ENCODE results near the gene JSRP1.

JSRP1 gene

DNA sequence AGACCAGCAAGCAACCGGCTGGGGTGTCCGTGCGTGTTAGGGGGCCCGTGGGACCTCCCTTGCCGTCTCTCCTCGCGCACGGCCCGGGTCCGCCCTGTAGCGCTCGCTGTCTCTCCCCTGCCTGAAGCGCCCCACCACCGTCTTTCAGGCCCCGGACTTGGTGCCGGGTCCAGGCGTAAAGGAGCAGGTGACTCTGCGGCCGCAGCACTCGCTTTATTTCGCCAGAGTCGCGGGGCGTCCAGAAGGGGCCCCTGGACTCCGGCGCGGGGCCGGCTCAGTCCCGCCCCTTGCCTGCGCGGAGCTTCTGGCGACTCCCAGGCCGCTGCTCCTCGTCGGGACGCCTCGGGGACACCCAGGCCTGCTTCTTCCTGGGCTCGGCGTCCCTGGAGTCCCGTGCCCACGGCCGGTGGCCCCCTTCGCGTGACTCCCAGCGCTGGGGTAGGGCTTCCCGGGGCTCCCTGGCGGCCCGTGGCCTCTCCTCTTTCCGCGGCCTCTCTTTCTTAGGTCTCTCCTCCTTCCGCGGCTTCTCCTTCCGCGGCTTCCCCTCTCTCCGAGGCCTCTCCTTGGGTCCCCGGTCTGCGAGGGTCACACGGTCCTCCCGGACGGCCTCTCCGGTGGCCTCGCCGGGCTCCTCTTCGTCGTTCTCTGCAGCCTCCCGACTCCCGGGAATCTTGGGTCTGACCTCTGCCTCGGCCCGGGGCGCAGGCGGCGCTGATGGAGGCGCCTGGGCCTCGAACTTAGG, 4.0 kb downstream of the JSRP1 start:
- no peak for DNase-seq (ENCODE audit: insufficient read length, low spot score)
- TF ChIP-seq POU2F2 (IDR thresholded peaks at IDR 0.05; ENCODE audit: low read depth, low read length), result no peak
- TF ChIP-seq POLR2AphosphoS5 (IDR thresholded peaks at IDR 0.05; ENCODE audit: low read depth, low read length), result no peak
- TF ChIP-seq POLR2A (IDR thresholded peaks at IDR 0.05; ENCODE audit: low read depth, low read length), result no peak
- FAIRE-seq, result peak; percentile 31

DNA sequence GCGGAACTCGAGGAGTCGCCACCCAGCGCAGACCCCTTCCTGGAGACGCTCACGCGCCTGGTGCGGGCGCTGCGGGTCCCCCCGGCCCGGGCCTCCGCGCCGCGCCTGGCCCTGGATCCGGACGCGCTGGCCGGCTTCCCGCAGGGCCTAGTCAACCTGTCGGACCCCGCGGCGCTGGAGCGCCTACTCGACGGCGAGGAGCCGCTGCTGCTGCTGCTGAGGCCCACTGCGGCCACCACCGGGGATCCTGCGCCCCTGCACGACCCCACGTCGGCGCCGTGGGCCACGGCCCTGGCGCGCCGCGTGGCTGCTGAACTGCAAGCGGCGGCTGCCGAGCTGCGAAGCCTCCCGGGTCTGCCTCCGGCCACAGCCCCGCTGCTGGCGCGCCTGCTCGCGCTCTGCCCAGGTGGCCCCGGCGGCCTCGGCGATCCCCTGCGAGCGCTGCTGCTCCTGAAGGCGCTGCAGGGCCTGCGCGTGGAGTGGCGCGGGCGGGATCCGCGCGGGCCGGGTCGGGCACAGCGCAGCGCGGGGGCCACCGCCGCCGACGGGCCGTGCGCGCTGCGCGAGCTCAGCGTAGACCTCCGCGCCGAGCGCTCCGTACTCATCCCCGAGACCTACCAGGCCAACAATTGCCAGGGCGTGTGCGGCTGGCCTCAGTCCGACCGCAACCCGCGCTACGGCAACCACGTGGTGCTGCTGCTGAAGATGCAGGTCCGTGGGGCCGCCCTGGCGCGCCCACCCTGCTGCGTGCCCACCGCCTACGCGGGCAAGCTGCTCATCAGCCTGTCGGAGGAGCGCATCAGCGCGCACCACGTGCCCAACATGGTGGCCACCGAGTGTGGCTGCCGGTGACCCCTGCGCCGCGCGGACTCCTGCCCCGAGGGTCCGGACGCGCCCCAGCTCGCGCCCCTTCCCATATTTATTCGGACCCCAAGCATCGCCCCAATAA, 4.8 kb downstream of the JSRP1 start:
- no peak for DNase-seq (ENCODE audit: insufficient read length, low spot score)
- no peak for TF ChIP-seq TAF1 (IDR thresholded peaks at IDR 0.05; ENCODE audit: low read depth, low read length)
- TF ChIP-seq POLR2A (IDR thresholded peaks at IDR 0.05; ENCODE audit: low read depth, low read length), result no peak
- TF ChIP-seq SPI1 (IDR thresholded peaks at IDR 0.05; ENCODE audit: low read depth, low read length), result no peak
- no peak for TF ChIP-seq PAX5 (IDR thresholded peaks at IDR 0.05; ENCODE audit: insufficient read depth, low read length, severe bottlenecking)
- no peak for TF ChIP-seq POLR2AphosphoS5 (IDR thresholded peaks at IDR 0.05; ENCODE audit: low read depth, low read length)
- TF ChIP-seq POU2F2 (IDR thresholded peaks at IDR 0.05; ENCODE audit: low read depth, low read length), result no peak
- FAIRE-seq, result no peak

DNA sequence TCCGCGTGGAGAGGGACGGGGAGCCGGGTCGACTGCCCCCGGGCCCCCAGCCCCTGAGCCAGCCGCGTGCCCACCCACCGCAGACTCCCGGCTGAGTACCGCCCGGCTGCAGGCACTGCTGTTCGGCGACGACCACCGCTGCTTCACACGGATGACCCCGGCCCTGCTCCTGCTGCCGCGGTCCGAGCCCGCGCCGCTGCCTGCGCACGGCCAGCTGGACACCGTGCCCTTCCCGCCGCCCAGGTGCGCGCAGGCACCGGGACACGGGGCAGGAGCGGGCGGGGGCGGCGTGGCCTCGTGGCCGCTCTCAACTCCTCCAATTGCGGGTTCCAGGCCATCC, 5.5 kb downstream of the JSRP1 start:
- no peak for DNase-seq (ENCODE audit: insufficient read length, low spot score)
- TF ChIP-seq POU2F2 (IDR thresholded peaks at IDR 0.05; ENCODE audit: low read depth, low read length), result no peak
- TF ChIP-seq PAX5 (IDR thresholded peaks at IDR 0.05; ENCODE audit: insufficient read depth, low read length, severe bottlenecking), result no peak
- TF ChIP-seq SPI1 (IDR thresholded peaks at IDR 0.05; ENCODE audit: low read depth, low read length), result no peak
- TF ChIP-seq TAF1 (IDR thresholded peaks at IDR 0.05; ENCODE audit: low read depth, low read length), result no peak
- no peak for TF ChIP-seq POLR2A (IDR thresholded peaks at IDR 0.05; ENCODE audit: low read depth, low read length)
- TF ChIP-seq POLR2AphosphoS5 (IDR thresholded peaks at IDR 0.05; ENCODE audit: low read depth, low read length), result no peak
- FAIRE-seq, result no peak

DNA sequence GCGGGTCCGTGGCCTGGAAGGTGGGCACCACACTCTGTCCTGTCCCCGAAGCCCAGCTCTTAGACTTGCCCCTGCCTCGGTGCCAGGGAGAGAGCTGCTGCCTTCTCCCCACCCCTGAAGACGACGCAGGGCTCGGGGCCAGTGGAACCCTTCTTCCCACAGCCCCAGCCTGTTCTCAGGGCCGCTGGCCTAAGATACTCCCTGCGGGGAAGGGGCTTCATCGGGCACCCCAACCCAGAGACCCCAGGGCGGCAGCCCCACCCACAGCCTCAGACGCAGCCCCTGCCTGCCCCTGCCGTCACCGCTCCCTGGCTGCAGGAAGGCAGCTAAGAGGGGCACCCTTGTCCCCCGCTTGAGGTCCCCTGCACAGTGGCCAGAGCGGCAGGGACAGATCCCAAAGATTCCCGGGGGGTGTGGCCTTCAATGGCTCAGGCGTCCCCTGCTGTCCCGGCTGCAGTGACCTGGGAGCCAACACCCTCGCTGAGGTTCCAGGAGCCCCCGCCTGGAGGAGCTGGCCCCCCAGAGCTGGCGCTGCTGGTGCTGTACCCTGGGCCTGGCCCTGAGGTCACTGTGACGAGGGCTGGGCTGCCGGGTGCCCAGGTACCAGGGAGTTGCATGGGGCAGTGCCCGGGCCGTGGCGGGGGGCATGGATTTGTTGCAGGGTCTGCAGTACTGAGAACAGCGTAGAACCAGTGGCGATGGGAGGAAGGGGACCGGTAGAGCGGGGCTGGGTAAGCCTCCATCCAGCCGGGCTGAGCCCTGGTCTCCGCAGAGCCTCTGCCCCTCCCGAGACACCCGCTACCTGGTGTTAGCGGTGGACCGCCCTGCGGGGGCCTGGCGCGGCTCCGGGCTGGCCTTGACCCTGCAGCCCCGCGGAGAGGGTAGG, 6.1 kb downstream of the JSRP1 start:
- FAIRE-seq, result no peak
- no peak for DNase-seq (ENCODE audit: insufficient read length, low spot score)
- no peak for TF ChIP-seq POLR2A (IDR thresholded peaks at IDR 0.05; ENCODE audit: low read depth, low read length)
- peak; percentile 35; the same call in 1 of the 2 replicates for TF ChIP-seq POU2F2 (IDR thresholded peaks at IDR 0.05; ENCODE audit: low read depth, low read length)

- DNase-seq (ENCODE audit: insufficient read length, low spot score) (no peak), FAIRE-seq (no peak)
- peak; percentile 26 for TF ChIP-seq POLR2AphosphoS5 (IDR thresholded peaks at IDR 0.05; ENCODE audit: low read depth, low read length)
- TF ChIP-seq POLR2A (IDR thresholded peaks at IDR 0.05; ENCODE audit: low read depth, low read length), result peak; percentile 57; the same call in 1 of the 2 replicates
- TF ChIP-seq SPI1 (IDR thresholded peaks at IDR 0.05; ENCODE audit: low read depth, low read length), result no peak
These were observed 7.0 kb downstream of the JSRP1 start, which contains the start of gene AMH for GRCh38 chr19:2249010-2249866. TSS of gene AMH (plus strand) at chr19:2249323. CDS start at chr19:2249333, 10 bp downstream.

GRCh38 chr19:2248136-2249009, 7.8 kb downstream of the JSRP1 start:
- DNase-seq (ENCODE audit: insufficient read length, low spot score) (no peak), FAIRE-seq (no peak)
- TF ChIP-seq TAF1 (IDR thresholded peaks at IDR 0.05; ENCODE audit: low read depth, low read length) (no peak), POLR2AphosphoS5 (IDR thresholded peaks at IDR 0.05; ENCODE audit: low read depth, low read length) (no peak), PAX5 (IDR thresholded peaks at IDR 0.05; ENCODE audit: insufficient read depth, low read length, severe bottlenecking) (no peak), POU2F2 (IDR thresholded peaks at IDR 0.05; ENCODE audit: low read depth, low read length) (no peak), SPI1 (IDR thresholded peaks at IDR 0.05; ENCODE audit: low read depth, low read length) (no peak), POLR2A (IDR thresholded peaks at IDR 0.05; ENCODE audit: low read depth, low read length) (no peak)

GRCh38 chr19:2247433-2248101, 8.7 kb downstream of the JSRP1 start:
- DNase-seq (ENCODE audit: insufficient read length, low spot score), result no peak
- TF ChIP-seq POLR2A (IDR thresholded peaks at IDR 0.05; ENCODE audit: low read depth, low read length) (no peak), POLR2AphosphoS5 (IDR thresholded peaks at IDR 0.05; ENCODE audit: low read depth, low read length) (no peak), PAX5 (IDR thresholded peaks at IDR 0.05; ENCODE audit: insufficient read depth, low read length, severe bottlenecking) (no peak), TAF1 (IDR thresholded peaks at IDR 0.05; ENCODE audit: low read depth, low read length) (no peak), SPI1 (IDR thresholded peaks at IDR 0.05; ENCODE audit: low read depth, low read length) (no peak), POU2F2 (IDR thresholded peaks at IDR 0.05; ENCODE audit: low read depth, low read length) (no peak)
- no peak for FAIRE-seq

All from GM12891 (cell line).